HG03520 (cell line): ENCODE data around the gene ADAMTS17.

Experiments
- ATAC-seq: cut with Tn5 transposase; IDR thresholded peaks from one replicate; pipeline ENCODE4 v1.9.1; 2021; ENCODE audit warnings: mild to moderate bottlenecking, moderate library complexity; ENCODE audit not compliant: unreplicated experiment

ADAMTS17 gene

DNA sequence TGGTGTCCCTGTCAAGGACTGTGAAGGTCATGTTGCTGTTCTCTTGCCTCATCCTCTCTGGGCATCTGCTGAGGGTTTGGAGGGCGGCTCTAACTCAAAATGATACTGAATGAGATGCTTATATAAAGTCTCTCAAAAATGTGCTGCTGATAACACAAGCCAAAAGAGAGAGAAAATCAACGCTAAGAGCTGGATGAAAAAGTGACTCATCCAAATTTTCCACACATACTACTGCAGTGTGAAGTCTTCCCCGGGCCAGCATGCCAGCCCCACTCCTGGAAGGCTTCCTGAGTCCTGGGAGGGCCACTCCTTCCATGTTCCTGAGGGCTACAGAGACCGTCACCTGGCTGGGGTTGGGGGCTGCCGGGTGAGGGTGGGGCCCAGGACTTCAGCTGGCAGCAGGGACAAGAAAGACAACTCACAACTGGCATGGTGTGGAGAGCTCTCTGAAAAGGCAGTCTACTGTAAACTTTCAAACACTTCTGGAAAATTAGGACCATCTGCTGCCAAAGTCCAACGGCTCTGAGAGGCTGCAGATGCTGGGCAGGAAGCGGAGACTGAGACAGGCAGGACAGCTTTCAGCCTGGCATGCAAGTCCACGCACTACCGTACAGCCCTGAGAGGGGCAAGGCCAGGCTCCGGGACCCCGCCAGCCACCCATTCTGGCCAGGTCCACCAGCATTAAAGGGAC, 200.3 kb downstream of the ADAMTS17 start:
- no peak for ATAC-seq

DNA sequence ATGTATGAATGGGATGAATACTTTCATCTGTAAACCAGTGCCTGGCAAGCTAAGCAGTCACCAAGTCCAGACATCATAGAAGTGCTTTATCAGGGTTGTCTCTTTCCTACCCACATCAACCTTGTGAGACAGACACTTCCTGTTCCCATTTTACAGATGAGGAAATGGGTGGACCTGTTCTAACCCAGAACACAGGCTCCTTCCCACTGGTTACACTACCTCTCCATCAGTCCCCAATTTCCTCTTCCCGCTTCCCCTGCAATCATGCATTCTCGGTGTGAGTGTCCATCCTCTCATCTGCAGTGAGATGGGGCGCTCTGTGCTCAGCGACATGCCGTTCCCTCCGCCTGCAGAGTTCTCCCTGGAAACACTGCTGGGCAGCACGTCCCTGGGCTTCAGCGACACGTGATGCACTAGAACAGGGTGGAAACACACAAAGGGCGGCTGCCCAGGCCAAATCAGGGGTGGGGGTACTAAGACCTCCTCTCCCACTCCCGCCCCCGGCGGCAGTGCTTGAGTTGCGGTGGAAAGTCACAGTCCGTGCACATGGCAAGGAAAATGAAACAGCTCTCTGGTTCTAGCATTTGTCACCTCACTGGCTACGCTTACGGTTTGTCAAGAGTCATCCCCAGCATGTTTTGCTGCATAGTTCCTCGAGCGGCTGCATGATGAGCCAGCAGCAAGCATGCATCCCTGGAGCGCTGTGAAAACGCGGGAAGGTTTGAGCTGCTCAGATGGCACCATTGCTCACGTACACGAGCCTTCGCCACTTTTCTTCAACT, 201.1 kb downstream of the ADAMTS17 start:
- ATAC-seq: no peak

DNA sequence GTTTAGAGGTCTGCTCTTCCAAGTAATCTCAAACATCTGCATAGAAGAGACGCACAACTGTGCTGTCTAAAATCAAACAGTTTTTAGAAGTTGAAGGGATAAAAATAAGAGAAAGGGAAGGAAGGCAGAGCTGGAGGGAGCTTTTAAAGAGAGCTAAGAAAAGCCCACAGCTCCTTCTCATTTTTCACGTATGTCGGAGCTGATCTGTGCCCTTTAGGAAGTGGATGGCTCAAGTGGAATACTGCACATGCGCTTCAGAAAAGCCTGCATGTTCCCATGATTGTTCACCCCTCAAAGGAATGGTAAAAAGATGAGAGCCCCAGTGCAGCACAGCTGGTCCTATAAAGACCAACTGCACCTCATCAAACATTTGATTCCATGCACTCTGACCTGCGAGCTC, 207.2 kb downstream of the ADAMTS17 start:
- ATAC-seq: no peak

DNA sequence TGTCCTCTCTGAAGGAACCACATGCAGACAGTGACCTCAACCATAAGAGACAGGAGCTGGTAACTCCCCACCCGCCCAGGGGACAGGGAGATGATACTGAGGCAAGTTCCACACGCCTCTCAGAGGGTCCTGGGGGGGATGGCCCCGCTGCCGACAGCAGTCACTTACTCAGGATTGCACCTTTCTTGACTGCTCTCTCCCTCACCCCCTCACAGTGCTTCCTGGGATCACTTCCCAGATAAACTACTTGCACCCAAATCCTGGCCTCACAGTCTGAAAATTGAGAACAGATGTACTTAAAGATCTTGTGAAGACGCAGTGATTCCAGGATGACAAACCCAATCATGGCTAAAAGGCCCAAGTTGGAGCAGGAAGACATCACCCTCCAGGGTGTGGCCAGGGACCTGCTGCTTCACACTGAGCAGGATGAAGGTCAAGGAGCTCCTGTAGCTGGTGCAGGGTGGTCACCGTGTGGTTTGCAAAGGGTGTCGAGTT, 207.6 kb downstream of the ADAMTS17 start:
- no peak for ATAC-seq

DNA sequence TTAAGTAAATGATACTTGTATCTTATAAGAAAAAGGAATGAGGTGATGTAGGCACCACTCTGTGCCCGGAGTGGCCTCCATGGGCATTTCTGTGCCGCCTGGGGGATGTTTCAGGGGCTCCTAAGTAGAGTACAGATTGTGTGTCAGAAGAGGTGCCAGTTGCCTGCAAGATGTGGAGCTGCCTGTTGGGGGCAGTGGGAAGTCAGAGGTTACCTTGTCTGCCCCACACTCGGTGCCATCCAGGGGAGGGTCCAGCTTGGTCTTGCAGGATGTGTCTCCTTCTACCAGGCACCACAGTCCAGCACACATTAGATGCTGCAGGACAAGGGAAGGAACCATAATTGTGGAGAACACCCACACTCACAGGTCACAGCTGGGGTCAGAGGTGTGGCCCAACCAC, 208.8 kb downstream of the ADAMTS17 start:
- no peak for ATAC-seq

DNA sequence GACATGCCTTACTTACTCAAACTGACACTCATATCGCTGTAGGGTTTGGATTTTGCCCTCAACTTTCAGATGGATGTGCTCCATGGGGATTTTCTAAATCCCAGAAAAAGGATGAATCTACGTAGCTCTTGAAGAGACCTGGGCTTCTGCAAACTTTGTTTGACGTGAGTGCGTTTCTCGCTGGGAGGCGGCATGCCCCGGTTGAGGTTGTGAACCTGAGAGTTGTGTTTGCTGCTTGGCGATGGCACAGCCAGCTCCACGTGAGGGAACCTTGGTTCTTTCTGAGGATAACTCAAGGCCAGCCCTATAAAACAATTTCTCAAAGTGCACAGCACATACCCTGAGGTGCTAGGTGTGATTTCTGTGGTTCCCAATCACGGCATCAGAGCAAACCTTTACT, 209.5 kb downstream of the ADAMTS17 start:
- ATAC-seq: no peak

DNA sequence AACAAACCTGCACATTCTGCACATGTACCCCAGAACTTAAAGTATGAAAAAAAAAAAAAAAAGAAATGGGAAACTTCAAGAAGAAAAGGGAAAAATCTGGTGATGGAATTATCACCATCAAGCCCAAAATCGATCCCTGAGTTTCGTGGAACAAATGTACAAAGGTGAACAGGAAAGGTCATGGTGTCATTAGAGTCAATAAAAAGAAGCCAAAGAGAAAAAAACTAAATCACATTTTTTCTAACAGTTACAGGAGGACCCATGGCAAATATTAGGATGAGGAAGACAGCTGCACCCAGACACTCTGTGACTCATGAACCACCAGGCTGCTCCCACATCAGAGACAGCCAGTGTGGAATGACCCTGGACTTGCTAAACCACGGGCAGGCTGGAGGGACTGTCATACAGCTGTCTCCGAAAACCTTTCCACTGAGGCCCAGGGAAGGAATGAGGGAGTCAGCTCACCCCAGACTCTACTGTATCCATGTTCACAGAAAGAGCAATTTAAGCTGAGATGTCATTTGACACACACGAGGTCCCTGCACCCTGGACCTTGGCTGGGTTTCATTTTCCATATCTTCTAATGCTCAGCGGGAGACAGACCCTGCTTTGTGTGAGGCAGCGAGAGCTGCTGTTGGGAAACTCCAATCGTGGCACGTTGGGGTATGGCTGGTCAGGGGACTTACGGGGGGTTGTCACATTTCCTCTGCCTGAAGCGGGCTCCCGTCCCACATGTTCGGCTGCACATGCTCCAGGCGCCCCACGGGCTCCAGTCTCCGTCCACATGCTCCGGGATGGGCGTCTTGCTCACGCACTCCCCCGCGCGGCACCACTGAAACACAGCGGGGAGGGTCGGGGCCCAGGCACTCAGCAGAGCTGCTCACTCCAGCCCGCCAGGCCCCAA, 210.2 kb downstream of the ADAMTS17 start:
- no peak for ATAC-seq

DNA sequence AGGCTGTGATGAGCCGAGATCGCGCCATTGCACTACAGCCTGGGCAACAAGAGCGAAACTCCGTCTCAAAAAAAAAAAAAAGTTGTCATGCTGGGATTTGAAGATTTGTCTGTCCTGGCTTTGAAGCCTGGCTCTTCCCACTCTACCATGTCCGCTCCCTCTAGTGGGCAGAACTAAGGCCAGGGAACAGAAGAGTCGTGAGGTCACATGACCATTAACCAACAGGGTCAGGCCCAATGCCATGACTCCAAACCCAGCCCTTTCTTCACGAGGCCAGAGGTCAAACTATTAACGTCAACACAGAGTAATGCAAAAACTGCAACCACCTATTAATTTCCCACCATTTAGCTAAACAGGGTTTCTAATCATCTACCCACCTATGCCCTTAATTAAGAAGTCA, 212.1 kb downstream of the ADAMTS17 start:
- no peak for ATAC-seq

DNA sequence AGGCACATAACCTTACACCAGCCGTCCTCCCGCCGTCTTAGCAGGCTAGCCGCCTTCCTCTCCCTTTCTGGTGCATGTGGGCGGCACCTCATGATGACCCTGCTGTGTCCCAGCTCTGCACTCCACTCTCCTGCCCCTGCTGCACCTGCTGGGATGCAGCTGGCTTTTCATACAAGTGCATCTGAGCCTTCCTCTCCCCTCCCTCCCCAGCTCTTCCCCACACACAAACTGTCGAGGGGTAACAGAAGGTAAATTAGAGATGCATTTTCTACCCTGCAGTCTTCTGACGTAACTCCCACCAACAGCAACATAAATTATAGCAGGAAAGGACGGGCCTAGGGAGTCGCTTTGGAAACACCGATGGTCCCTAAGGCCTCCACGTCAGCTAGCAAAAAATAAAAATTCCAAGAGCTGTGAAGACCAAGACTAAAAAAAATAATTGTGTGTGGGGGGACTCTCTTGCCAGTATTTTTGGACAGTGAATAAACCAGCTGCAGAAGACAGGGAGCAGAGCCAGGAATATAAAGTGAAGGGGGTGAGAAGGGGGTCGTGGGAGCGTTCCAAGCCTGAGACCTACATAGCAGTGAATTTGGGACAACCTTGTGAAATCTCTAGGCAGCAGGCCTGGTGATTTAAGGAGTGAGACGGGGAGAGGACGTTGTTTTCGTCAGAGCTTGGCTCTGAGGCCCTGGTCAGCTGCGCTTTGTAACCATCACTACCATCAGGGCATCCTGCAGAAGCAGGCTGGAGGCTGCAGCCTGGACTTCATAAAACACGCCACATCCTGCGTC, 216.2 kb downstream of the ADAMTS17 start:
- no peak for ATAC-seq

DNA sequence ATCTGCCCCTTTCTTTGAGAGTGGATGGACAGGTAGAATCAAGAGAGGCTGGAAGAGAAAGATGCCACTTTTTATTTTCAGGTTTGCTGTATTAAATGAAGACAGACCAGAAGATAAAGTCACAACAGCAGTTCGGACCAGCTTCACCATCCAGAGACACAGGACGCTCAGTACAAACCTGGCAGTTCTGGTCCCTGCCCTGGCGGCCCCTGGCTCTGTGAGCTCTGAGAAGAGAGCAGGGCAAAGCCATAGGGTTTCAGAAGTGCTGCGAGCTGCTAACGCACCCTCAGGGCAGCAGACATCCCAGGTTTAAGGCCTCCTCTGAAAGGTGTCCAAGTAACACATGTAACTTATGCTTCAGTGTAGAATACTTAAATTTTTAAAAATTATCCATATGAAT, 216.8 kb downstream of the ADAMTS17 start:
- no peak for ATAC-seq

DNA sequence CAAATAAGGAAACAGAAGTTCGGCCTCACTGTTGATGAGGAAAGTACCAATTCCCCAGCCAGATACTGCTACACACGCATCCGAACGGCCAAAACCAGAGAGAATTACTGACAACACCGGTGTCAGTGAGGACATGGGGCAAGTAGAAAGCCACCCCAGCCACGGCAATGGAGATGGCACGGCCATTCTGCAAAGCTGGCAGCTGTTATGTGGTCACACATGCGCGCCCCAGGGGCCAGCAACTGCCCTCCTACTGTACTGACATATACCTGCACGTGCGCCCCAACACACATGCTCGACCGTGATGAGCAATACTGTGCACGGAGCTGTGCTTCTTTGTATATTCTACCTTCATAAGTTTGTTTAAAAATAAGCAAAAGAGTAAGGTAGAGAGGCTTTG, 217.4 kb downstream of the ADAMTS17 start:
- ATAC-seq: no peak

DNA sequence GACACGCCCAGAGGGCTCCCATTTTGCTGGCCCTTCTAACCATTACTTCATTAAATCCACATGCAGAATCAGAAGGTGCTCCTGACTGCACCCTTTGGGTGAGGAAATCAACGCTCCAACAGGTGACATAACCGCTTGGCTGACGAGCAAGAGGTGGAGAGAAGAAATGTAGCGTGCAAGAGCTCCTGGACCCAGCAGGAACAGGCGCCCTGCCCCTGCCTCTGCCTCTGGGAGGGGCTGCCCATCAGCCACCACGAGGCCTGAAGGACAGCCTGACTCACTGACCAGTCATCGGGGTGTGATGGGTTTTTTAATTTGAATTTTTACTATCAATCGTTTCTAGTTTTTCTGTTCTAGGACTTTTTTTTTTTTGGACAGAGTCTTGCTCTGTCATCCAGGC, 218.2 kb downstream of the ADAMTS17 start:
- ATAC-seq: no peak

DNA sequence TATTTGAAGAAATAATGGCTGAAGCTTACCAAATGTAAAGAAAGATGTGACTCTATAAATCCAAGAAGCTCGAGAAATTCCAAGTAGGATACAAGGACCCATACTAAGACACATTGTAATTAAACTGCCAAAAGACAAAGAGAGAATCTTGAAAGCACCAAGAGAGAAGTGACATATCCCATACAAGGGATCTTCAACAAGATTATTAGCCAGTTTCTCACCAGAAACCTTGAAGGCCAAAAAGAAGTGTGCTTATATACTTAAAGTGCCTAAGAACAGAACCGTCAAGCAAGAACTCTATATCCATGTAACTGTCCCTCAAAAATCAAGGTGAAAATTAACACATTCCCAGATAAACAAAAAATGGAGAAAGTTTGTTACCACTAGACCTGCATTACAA, 220.5 kb downstream of the ADAMTS17 start:
- ATAC-seq: no peak

DNA sequence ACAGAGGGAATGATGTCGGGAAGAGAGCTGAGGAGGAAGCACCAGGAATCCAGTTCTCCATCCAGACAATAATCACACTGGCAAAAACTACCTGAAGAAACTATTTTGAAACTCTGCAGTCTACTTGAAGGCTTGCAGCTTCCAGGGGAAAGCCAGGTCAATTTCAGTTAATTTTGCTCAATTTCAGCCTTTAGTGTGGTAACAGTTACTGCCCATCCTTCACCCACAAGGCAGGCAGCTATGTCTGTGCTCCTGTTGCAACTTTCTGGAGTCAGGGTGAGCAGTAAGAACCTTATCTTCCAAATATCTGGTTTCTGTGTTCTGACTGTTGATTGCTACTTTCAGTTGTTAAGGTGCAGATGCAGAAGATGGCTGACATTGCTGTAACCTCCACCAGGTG, 221.7 kb downstream of the ADAMTS17 start:
- ATAC-seq: no peak

DNA sequence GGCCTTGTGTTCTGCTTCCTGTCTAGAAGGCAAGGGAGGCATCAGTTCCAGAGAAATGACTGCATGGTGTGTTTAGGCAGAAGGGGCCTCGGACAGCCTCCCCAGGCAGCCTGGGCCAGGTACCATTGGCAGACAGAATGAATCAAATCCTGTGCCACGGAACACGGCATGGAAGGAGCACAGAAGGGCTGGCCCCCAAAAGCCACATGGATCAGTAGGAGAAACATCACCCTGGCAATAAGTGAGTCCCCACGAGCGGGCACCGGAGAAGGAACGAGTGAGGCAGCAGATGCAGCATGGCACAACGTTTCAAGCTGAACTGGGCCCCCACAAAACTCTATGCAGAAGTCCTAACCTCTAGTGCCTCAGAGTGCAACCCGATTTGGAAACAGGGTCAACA, 223.2 kb downstream of the ADAMTS17 start:
- no peak for ATAC-seq

DNA sequence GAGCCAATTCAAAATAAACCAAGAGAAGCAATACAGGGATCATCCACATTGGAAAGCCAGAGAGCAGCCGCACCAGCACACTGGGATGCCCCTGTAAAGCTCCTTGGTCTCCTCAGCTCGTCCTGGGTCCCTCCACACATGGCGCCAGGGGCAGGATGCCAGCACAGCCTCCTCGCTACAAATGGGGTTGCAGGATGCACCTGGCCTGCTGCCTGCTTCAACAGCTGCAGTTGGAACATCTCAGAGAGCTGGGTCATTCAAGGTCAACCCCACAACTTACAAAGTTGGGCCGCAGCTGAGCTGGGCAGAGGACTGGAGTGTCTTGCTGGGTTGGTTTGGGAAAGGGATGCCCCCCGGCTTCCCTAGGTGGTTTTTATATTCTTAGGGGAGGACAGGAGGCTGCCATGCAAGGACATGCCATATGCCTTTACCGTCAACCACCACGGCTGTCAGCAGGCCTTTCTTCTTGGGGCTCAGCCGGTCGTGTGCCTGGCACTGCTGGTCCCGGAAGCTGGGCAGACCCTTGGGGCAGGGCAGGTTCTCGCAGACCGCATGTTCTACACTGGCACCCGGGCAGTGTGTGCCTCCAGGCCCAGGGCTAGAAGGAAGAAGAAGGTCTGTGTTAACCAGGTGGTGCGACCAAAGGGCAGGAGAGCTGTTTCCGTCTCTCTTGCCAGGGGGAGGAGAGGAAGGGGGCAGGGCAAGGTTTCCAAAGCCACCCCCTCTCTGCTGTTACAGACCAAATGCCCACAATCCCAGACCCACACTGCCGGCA, 225.2 kb downstream of the ADAMTS17 start:
- no peak for ATAC-seq

DNA sequence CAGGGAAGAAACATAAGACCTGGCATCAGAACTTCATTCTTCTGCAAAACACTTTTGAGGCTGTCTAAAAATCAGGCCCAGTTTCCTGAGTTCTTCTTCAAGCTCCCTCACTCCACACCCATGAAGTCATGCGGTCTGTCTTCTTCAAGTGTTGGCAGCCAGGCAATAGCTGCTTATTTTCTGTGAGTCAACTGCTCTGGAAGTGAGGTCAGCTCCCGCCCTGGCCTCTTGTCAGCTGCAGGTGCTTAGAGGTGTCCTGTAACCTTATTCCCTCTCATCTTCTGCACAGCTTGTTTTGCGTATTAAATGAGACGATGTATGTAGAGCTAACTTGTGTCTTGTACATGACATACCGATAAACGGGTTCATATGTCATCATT, 226.1 kb downstream of the ADAMTS17 start:
- no peak for ATAC-seq

DNA sequence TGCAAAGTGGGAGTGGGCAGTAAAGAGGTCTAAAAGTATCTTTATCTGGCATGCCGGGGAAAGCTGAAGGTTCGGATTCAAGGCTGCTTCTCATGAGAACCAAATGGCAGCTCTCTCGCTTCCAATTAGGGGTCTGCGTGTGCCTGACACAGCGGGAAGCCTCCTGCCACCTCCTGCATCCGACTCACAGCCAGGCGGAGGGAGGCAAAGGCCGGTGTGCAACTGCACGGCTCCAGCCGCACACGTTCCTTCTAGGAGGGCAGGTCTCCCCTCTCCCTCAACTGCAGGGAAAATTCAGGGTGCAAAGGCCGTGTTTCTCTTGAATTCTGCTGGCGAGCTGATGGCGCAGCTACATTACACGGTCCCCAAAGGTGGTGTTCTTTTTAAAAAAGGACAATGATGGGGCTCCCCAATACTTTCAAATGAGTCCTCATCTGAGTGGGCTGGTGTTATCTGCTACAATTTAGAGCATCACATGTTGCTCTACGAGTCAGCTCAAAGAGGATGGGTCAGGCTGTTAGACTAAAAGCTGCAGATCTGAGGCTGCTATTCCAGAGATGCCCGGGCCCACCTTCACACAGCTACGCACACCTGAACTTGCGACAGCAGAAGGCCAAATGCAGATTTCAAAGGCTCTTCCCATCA, 226.6 kb downstream of the ADAMTS17 start:
- ATAC-seq: no peak

DNA sequence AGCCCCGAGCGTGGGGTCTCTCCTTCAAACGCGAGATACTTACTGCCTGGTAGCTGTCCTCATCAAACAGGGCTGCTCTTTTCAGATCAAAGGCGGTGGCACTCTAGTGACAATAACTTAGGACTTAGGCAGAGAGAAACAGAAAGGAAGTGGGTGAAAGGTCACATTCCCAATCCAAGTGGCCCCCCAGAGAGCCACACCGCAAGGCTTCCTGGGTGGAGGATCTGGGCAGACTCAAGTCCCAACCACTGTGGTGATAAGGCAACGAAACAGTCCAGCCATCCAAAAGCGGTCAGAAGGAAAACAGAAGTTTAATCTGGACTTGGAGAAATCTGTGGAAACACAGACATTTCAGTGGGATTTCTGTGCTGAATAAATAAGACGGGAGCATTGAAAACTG, 227.2 kb downstream of the ADAMTS17 start:
- ATAC-seq: no peak
